IMR-90 (cell line): ENCODE results near the gene ZNF622. TPM values are rescaled to one million over a fixed set of nuclear protein-coding genes. Genes with fewer than 3 reads are reported as not detected.

Source experiments
- ATAC-seq: fragments of 200-7000 bp; cut with Tn5 transposase; 2 replicates; pipeline ENCODE4 v1.9.1; 2020; ENCODE audit warnings: low read depth, mild to moderate bottlenecking, moderate library complexity
- BruUV-seq: library from RNA; stranded (reverse); fragments of 400-500 nt; replicated peaks from 2 replicates; lab custom pipeline; 2021; lab: Mats Ljungman, UMichigan
- CTCF ChIA-PET: fragments of 300-600 bp; formaldehyde crosslinking; extraction: SDS; loops from one replicate; lab custom pipeline; 2021; ENCODE audit warnings: antibody characterized with exemption; lab: Yijun Ruan, JAX
- POLR2A ChIA-PET: fragments of 300-600 bp; sonication (Branson Sonifier 250); formaldehyde crosslinking; loops from one replicate; lab custom pipeline; 2022; ENCODE audit warnings: antibody characterized with exemption; ENCODE audit not compliant: unreplicated experiment; lab: Charles Lee
- DNase-seq: peaks from one replicate; pipeline ENCODE4 v3.0.0; 2013
- H2AFZ ChIP-seq: replicated peaks from 2 replicates; pipeline ENCODE3; 2013; ENCODE audit warnings: low read length, mild to moderate bottlenecking; ENCODE audit not compliant: poor library complexity
- H2AK5ac ChIP-seq: 2 replicates; pipeline ENCODE4 v1.6.1; 2013; ENCODE audit warnings: low read depth, low read length, inconsistent platforms
- H2AK9ac ChIP-seq: replicated peaks from 2 replicates; pipeline ENCODE3; 2013; ENCODE audit warnings: mild to moderate bottlenecking, low read depth, low read length, moderate library complexity; ENCODE audit not compliant: poor library complexity
- H2BK120ac ChIP-seq: 2 replicates; pipeline ENCODE4 v1.6.1; 2013; ENCODE audit warnings: low read depth, low read length, inconsistent platforms
- H2BK15ac ChIP-seq: 3 replicates; pipeline ENCODE4 v1.6.1; 2013; ENCODE audit warnings: low read depth, low read length, inconsistent platforms
- H2BK20ac ChIP-seq: 2 replicates; pipeline ENCODE4 v1.6.1; 2013; ENCODE audit warnings: low read depth, mild to moderate bottlenecking, inconsistent platforms, low read length, moderate library complexity
- H2BK5ac ChIP-seq: 2 replicates; pipeline ENCODE4 v1.6.1; 2013; ENCODE audit warnings: mild to moderate bottlenecking, low read depth, low read length, inconsistent platforms; ENCODE audit not compliant: poor library complexity, severe bottlenecking
- H3K14ac ChIP-seq: replicated peaks from 2 replicates; pipeline ENCODE4 v1.6.1; 2013; ENCODE audit warnings: low read depth, low read length, inconsistent platforms
- H3K18ac ChIP-seq: 2 replicates; pipeline ENCODE4 v1.6.1; 2013; ENCODE audit warnings: low read depth, low read length, control low read depth
- H3K23ac ChIP-seq: 2 replicates; pipeline ENCODE4 v1.6.1; 2013; ENCODE audit warnings: low read depth, low read length, inconsistent platforms
- H3K27ac ChIP-seq: 2 replicates; pipeline ENCODE4 v1.5.1; 2013; ENCODE audit warnings: mild to moderate bottlenecking, control low read depth, low read length; ENCODE audit not compliant: insufficient read depth
- H3K27me3 ChIP-seq: 2 replicates; pipeline ENCODE4 v1.6.1; 2013; ENCODE audit warnings: low read length; ENCODE audit not compliant: control insufficient read depth, insufficient read depth
- H3K36me3 ChIP-seq: 2 replicates; pipeline ENCODE4 v1.6.1; 2013; ENCODE audit warnings: low read length, mixed read lengths; ENCODE audit not compliant: control insufficient read depth, insufficient read depth
- H3K4ac ChIP-seq: 2 replicates; pipeline ENCODE4 v1.6.1; 2013; ENCODE audit warnings: low read depth, low read length, inconsistent platforms
- H3K4me1 ChIP-seq: 2 replicates; pipeline ENCODE4 v1.6.1; 2013; ENCODE audit warnings: low read length, mixed read lengths; ENCODE audit not compliant: control insufficient read depth, insufficient read depth
- H3K4me2 ChIP-seq: 2 replicates; pipeline ENCODE4 v1.6.1; 2013; ENCODE audit warnings: low read depth, mild to moderate bottlenecking, control low read depth, low read length, moderate library complexity
- H3K4me3 ChIP-seq: 2 replicates; pipeline ENCODE4 v1.5.1; 2013; ENCODE audit warnings: low read depth, mild to moderate bottlenecking, control low read depth, low read length, moderate library complexity; ENCODE audit not compliant: insufficient read depth
- H3K56ac ChIP-seq: 2 replicates; pipeline ENCODE4 v1.6.1; 2013; ENCODE audit warnings: low read length, inconsistent platforms; ENCODE audit not compliant: insufficient read depth; ENCODE audit errors: extremely low read depth
- H3K79me1 ChIP-seq, 2 experiments: 2 replicates each; pipeline ENCODE4 v1.6.1; 2013; ENCODE audit warnings: low read length in 2 of 2, inconsistent platforms in 1 of 2, low read depth in 1 of 2
- H3K9ac ChIP-seq: 2 replicates; pipeline ENCODE4 v1.6.1; 2013; ENCODE audit warnings: low read depth, low read length, control low read depth
- H3K9me1 ChIP-seq: 2 replicates; pipeline ENCODE4 v1.6.1; 2013; ENCODE audit warnings: low read length, inconsistent platforms; ENCODE audit not compliant: insufficient read depth
- H3K9me3 ChIP-seq: 2 replicates; pipeline ENCODE4 v1.6.1; 2013; ENCODE audit warnings: low read length; ENCODE audit not compliant: control insufficient read depth, insufficient read depth
- H4K20me1 ChIP-seq: 2 replicates; pipeline ENCODE4 v1.6.1; 2013; ENCODE audit warnings: low read length, inconsistent platforms; ENCODE audit not compliant: insufficient read depth
- H4K5ac ChIP-seq: 2 replicates; pipeline ENCODE4 v1.6.1; 2013; ENCODE audit warnings: mild to moderate bottlenecking, low read depth, low read length, control low read depth
- H4K8ac ChIP-seq, 2 experiments: 2 replicates each; pipeline ENCODE4 v1.6.1; 2013; ENCODE audit warnings: low read depth in 2 of 2, low read length in 2 of 2, control low read depth in 1 of 2, inconsistent platforms in 1 of 2
- H4K91ac ChIP-seq: 2 replicates; pipeline ENCODE4 v1.6.1; 2013; ENCODE audit warnings: low read depth, low read length, inconsistent platforms; ENCODE audit not compliant: insufficient read depth
- BHLHE40 ChIP-seq: fragments of 150-350 bp; IDR thresholded peaks from 2 replicates; pipeline ENCODE4 v1.6.1; 2016; ENCODE audit warnings: mild to moderate bottlenecking, low read depth, low read length
- CHD1 ChIP-seq: IDR thresholded peaks from 2 replicates; pipeline ENCODE4 v1.6.1; 2012; ENCODE audit warnings: low read depth, low read length, improper control_type of control experiment
- FOS ChIP-seq: fragments of 150-350 bp; IDR thresholded peaks from 2 replicates; pipeline ENCODE4 v1.6.1; 2016; ENCODE audit warnings: low read depth, low read length
- MAFK ChIP-seq: IDR thresholded peaks from 2 replicates; pipeline ENCODE4 v1.6.1; 2012; ENCODE audit warnings: low read depth, low read length, improper control_type of control experiment
- MXI1 ChIP-seq: IDR thresholded peaks from 2 replicates; pipeline ENCODE4 v1.6.1; 2012; ENCODE audit warnings: low read depth, mild to moderate bottlenecking, low read length, moderate library complexity, borderline replicate concordance
- NFE2L2 ChIP-seq: fragments of 150-350 bp; IDR thresholded peaks from 2 replicates; pipeline ENCODE4 v1.6.1; 2016; ENCODE audit warnings: low read depth, mild to moderate bottlenecking, low read length
- RAD21 ChIP-seq: IDR thresholded peaks from 2 replicates; pipeline ENCODE4 v1.6.1; 2012; ENCODE audit warnings: low read length, improper control_type of control experiment
- RCOR1 ChIP-seq: IDR thresholded peaks from 2 replicates; pipeline ENCODE4 v1.6.1; 2012; ENCODE audit warnings: mild to moderate bottlenecking, low read length, improper control_type of control experiment; ENCODE audit not compliant: insufficient replicate concordance
- RFX5 ChIP-seq: IDR thresholded peaks from 2 replicates; pipeline ENCODE4 v1.8.0; 2012; ENCODE audit warnings: low read depth, mild to moderate bottlenecking, low read length, moderate library complexity
- SMC3 ChIP-seq: fragments of 150-350 bp; IDR thresholded peaks from 2 replicates; pipeline ENCODE4 v1.6.1; 2016; ENCODE audit warnings: low read depth, mild to moderate bottlenecking, antibody characterized with exemption, low read length, moderate library complexity
- WGBS, 2 experiments: methylation state at CpG; one replicate each; pipeline versions ENCODE4 v1.1.5 to v1.1.7; 2013; ENCODE audit warnings: missing lambda C conversion rate in 2 of 2; ENCODE audit not compliant: insufficient read length in 1 of 2; ENCODE audit errors: extremely low coverage in 2 of 2; 5-methylcytosine and 5-hydroxymethylcytosine counted together
- dilution Hi-C: fragments of 300-500 bp; cut with HindIII; formaldehyde crosslinking; loops from one replicate; pipeline ENCODE4 v1.14.3; 2018; ENCODE audit warnings: low sequenced_read_pairs; ENCODE audit not compliant: unreplicated experiment
- in situ Hi-C: fragments of 300-500 bp; cut with MboI; formaldehyde crosslinking; loops from 3 replicates; pipeline ENCODE4 v1.14.3; 2019; ENCODE audit warnings: low sequenced_read_pairs, inconsistent platforms, mixed read lengths
- intact Hi-C: fragments of 100-400 bp; cut with micrococcal nuclease; formaldehyde crosslinking; loops from 2 replicates; pipeline ENCODE4 v1.10.0; 2022
- polyA plus RNA-seq, 3 experiments: library from polyadenylated mRNA; depleted of rRNA; stranded (reverse); fragments of >200 nt; gene quantifications; 2 replicates each; pipeline ENCODE4 v1.2.3, GENCODE V29; 2012; ENCODE audit warnings: low replicate concordance in 1 of 3
- total RNA-seq: library from RNA; depleted of rRNA; stranded (reverse); fragments of >200 nt; gene quantifications from 2 replicates; pipeline ENCODE4 v1.2.3, GENCODE V29; 2012

The ZNF622 gene
- total and polyA plus RNA-seq, 2 of the 4 experiments (the other 2 are of a cell fraction), result 19.5 to 49.3 TPM

- no peak overlapping the region for H2AK9ac ChIP-seq
- intact Hi-C loops (no loop called here), in situ Hi-C loops (no loop called here), dilution Hi-C loops (no loop called here)
- no peak overlapping the region for H3K23ac ChIP-seq
- POLR2A ChIA-PET, result no interaction called here
- no peak overlapping the region for H3K14ac ChIP-seq
- no peak overlapping the region for H3K4ac ChIP-seq
- ATAC-seq, result no peak
- no peak overlapping the region for H2BK120ac ChIP-seq
- no peak overlapping the region for H2BK20ac ChIP-seq
- no peak overlapping the region for H3K4me3 ChIP-seq
- H4K91ac ChIP-seq, result no peak overlapping the region
- no peak overlapping the region for H2AK5ac ChIP-seq
- H3K27ac ChIP-seq, result no peak overlapping the region
- WGBS, 2 experiments, result no CpG with 5 or more reads among the region's 4 CpGs
- no peaks in the 10 kb centered on the region for H3K27me3 ChIP-seq
- no peak overlapping the region for H2AFZ ChIP-seq
- no peak overlapping the region for H3K56ac ChIP-seq
- no peak overlapping the region for H4K5ac ChIP-seq
- H3K9me1 ChIP-seq, result peaks cover 13% of the 10 kb centered on the region
- H3K4me2 ChIP-seq, result no peak overlapping the region
- no peak overlapping the region for H4K8ac ChIP-seq
- peaks cover 41% of the 10 kb centered on the region for H3K36me3 ChIP-seq
- H3K4me1 ChIP-seq, result peaks cover 9% of the 10 kb centered on the region
- peaks cover 39% of the 10 kb centered on the region for H4K20me1 ChIP-seq
- no peak for TF ChIP-seq FOS
- no peak for TF ChIP-seq MAFK
- TF ChIP-seq SMC3, result no peak
- TF ChIP-seq NFE2L2, result no peak
- TF ChIP-seq CHD1, result no peak
- no peak for TF ChIP-seq MXI1
- no peak for TF ChIP-seq RAD21
- TF ChIP-seq RCOR1, result no peak
- no peak for TF ChIP-seq BHLHE40
- TF ChIP-seq RFX5, result no peak
- H3K79me1 ChIP-seq, result peaks cover 16 to 41% of the 10 kb centered on the region in 2 experiments
- BruUV-seq, result no TSS peak
- no peak overlapping the region for H3K18ac ChIP-seq
- H3K9ac ChIP-seq, result no peak overlapping the region
- CTCF ChIA-PET, result interaction anchor here (0.6 to 3.5 kb wide), 2 partner anchors 294 to 620 kb away, joined by 4 to 19 read pairs; no protein-coding TSS in a partner anchor
- H2BK5ac ChIP-seq, result no peak overlapping the region
- no peak overlapping the region for H2BK15ac ChIP-seq
- no peaks in the 10 kb centered on the region for H3K9me3 ChIP-seq
- no peak for DNase-seq
Measured at GRCh38 chr5:16454686-16455085, 10.9 kb downstream of the ZNF622 start.
